Osteoblast (primary cell): Measurements from ENCODE around the gene SEZ6L. TPM values are rescaled to one million over a fixed set of nuclear protein-coding genes. Genes with fewer than 3 reads are reported as not detected.

Experiments
- DNase-seq: peaks from one replicate; pipeline ENCODE4 v3.0.0; 2011; ENCODE audit warnings: low spot score, mixed read lengths; ENCODE audit not compliant: insufficient read length; ENCODE audit errors: missing footprints
- H2AFZ ChIP-seq: 2 replicates; pipeline ENCODE4 v1.6.0; 2011; ENCODE audit warnings: mild to moderate bottlenecking, low read length
- H3K27ac ChIP-seq: 2 replicates; pipeline ENCODE4 v1.5.1; 2011; ENCODE audit warnings: mild to moderate bottlenecking, low read depth, low read length, moderate library complexity
- H3K27me3 ChIP-seq: 2 replicates; pipeline ENCODE4 v1.6.0; 2012; ENCODE audit warnings: mild to moderate bottlenecking, control low read depth, inconsistent platforms, low read length, moderate library complexity; ENCODE audit not compliant: insufficient read depth
- H3K36me3 ChIP-seq: 2 replicates; pipeline ENCODE4 v1.5.1; 2011; ENCODE audit warnings: mild to moderate bottlenecking, low read length, control low read depth, moderate library complexity; ENCODE audit not compliant: insufficient read depth
- H3K4me1 ChIP-seq: 2 replicates; pipeline ENCODE4 v1.5.1; 2011; ENCODE audit warnings: mild to moderate bottlenecking, low read length, control low read depth, moderate library complexity; ENCODE audit not compliant: insufficient read depth
- H3K4me2 ChIP-seq: 2 replicates; pipeline ENCODE4 v1.6.0; 2011; ENCODE audit warnings: mild to moderate bottlenecking, low read length; ENCODE audit not compliant: insufficient read depth
- H3K4me3 ChIP-seq: fragments of 200-600 bp; sonication (generic); 3 replicates; pipeline ENCODE4 v1.5.1; 2012; ENCODE audit warnings: mild to moderate bottlenecking, low read length, inconsistent platforms; ENCODE audit not compliant: insufficient read depth
- H3K79me2 ChIP-seq: 2 replicates; pipeline ENCODE4 v1.6.0; 2012; ENCODE audit warnings: mild to moderate bottlenecking, low read length, control low read depth, inconsistent platforms; ENCODE audit not compliant: insufficient read depth
- H3K9me3 ChIP-seq: 2 replicates; pipeline ENCODE4 v1.5.1; 2011; ENCODE audit warnings: low read depth, low read length, control low read depth
- H4K20me1 ChIP-seq: 2 replicates; pipeline ENCODE4 v1.6.0; 2012; ENCODE audit warnings: mild to moderate bottlenecking, low read length, control low read depth; ENCODE audit not compliant: insufficient read depth
- total RNA-seq: library from RNA; depleted of rRNA; stranded (reverse); fragments of >200 nt; gene quantifications from 2 replicates; pipeline ENCODE4 v1.2.3, GENCODE V29; 2012
- TF ChIP-seq, protein P1 (sequence below): IDR thresholded peaks from 2 replicates; pipeline ENCODE4 v1.5.1; 2011; ENCODE audit warnings: mild to moderate bottlenecking, low read depth, low read length, moderate library complexity; ENCODE audit errors: extremely low read depth

SEZ6L gene
- total RNA-seq, 1 donor: not detected

DNA sequence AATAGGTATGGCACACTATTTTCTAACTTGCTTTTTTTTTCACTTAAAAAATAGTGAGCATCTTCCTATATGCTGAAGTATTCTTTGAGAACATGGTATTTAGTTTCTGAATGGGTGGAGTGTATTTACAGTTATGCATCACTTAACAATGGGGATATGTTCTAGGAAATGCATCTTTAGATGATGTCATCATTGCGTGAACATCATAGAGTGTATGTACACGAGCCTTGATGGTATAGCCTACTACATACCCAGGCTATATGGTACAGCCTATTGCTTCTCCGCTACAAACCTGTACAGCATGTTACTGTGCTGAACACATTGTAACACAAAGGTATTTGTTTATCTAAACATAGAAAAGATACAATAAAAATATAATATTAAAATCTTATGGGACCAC, 135.5 kb downstream of the SEZ6L start:
- no peak overlapping the region for H3K27ac ChIP-seq
- peaks cover 19% of the 10 kb centered on the region for H3K27me3 ChIP-seq
- no peaks in the 10 kb centered on the region for H3K4me1 ChIP-seq

DNA sequence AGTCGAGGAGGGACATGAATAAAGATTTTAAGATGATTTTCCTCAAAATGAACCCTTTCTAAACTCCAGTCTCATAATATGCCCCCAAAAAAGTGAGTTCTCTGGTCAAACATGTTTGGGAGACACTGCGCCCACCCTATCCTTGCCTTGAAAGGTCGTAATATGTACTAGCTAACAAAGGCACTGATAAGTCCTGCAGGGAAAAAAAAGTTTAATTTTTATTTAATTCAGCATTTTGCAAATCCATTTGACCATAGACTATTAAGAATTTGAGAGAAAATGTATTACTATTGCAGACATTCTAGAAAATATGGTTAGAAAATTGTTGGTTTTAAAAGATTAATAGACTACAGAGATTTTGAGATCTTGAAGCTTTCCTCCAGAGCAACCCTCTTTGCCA, 139.2 kb downstream of the SEZ6L start:
- Histone ChIP-seq H3K4me3 (no peak overlapping the region), H3K27ac (no peak overlapping the region), H3K4me2 (no peak overlapping the region), H3K79me2 (no peaks in the 10 kb centered on the region), H2AFZ (no peak overlapping the region), H3K27me3 (peaks cover 19% of the 10 kb centered on the region), H4K20me1 (no peaks in the 10 kb centered on the region), H3K4me1 (no peaks in the 10 kb centered on the region), H3K36me3 (no peaks in the 10 kb centered on the region), H3K9me3 (no peaks in the 10 kb centered on the region)
- TF ChIP-seq, protein P1, sequence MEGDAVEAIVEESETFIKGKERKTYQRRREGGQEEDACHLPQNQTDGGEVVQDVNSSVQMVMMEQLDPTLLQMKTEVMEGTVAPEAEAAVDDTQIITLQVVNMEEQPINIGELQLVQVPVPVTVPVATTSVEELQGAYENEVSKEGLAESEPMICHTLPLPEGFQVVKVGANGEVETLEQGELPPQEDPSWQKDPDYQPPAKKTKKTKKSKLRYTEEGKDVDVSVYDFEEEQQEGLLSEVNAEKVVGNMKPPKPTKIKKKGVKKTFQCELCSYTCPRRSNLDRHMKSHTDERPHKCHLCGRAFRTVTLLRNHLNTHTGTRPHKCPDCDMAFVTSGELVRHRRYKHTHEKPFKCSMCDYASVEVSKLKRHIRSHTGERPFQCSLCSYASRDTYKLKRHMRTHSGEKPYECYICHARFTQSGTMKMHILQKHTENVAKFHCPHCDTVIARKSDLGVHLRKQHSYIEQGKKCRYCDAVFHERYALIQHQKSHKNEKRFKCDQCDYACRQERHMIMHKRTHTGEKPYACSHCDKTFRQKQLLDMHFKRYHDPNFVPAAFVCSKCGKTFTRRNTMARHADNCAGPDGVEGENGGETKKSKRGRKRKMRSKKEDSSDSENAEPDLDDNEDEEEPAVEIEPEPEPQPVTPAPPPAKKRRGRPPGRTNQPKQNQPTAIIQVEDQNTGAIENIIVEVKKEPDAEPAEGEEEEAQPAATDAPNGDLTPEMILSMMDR: no peak
- DNase-seq: no peak

More for the DNA sequence above, 135.5 kb downstream of the SEZ6L start:
- Histone ChIP-seq H3K4me2 (no peak overlapping the region), H4K20me1 (no peaks in the 10 kb centered on the region), H3K9me3 (no peaks in the 10 kb centered on the region), H3K4me3 (no peak overlapping the region), H3K36me3 (no peaks in the 10 kb centered on the region), H3K79me2 (no peaks in the 10 kb centered on the region), H2AFZ (no peak overlapping the region)
- TF ChIP-seq, protein P1: no peak
- no peak for DNase-seq

DNA sequence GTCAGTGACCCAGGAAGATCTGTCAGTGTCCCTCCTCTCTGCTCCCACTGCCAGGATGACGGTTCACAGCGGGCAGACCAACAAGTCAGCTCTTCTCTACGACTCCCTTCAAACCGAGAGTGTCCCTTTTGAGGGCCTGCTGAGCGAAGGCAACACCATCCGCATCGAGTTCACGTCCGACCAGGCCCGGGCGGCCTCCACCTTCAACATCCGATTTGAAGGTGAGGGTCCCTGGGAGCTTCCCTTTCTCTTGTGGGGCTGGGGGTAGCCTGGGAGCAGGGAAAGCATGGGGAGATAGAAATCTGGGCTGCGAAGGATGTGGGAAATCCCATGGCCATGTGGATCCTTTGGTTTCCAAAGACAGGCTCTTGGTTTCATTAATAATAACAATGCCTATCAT, 141.4 kb downstream of the SEZ6L start:
- H3K4me2 ChIP-seq: no peak overlapping the region
- H3K27me3 ChIP-seq: peaks cover 20% of the 10 kb centered on the region
- no peaks in the 10 kb centered on the region for H3K9me3 ChIP-seq
- H4K20me1 ChIP-seq: no peaks in the 10 kb centered on the region
- H3K36me3 ChIP-seq: no peaks in the 10 kb centered on the region
- DNase-seq: no peak
- H2AFZ ChIP-seq: no peak overlapping the region
- no peak overlapping the region for H3K4me3 ChIP-seq
- TF ChIP-seq, protein P1: no peak
- H3K4me1 ChIP-seq: no peaks in the 10 kb centered on the region
- H3K79me2 ChIP-seq: no peaks in the 10 kb centered on the region
- H3K27ac ChIP-seq: no peak overlapping the region

DNA sequence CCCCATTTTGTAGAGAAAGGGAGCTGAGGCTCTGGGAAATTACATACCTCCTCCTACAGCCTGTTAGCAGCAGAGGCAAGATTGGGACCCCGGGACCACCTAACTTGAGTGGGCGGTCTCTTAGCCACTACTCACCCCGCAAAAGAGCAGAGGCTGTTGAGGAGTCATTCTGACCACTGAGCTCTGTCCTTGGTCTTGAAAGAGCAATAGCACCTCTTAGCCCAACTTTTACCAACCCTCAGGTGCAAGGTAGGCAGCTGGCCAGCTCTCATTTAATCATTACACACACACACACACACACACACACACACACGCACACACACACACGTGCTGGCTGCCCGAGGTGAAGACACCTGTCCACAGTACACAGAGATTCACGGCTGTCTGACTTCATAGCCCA, 144.0 kb downstream of the SEZ6L start:
- no peaks in the 10 kb centered on the region for H3K9me3 ChIP-seq
- no peaks in the 10 kb centered on the region for H3K36me3 ChIP-seq
- DNase-seq: no peak
- no peak overlapping the region for H3K4me2 ChIP-seq
- H3K79me2 ChIP-seq: no peaks in the 10 kb centered on the region
- H3K27ac ChIP-seq: no peak overlapping the region
- H3K4me3 ChIP-seq: no peak overlapping the region
- H2AFZ ChIP-seq: no peak overlapping the region
- TF ChIP-seq, protein P1: no peak
- H3K4me1 ChIP-seq: no peaks in the 10 kb centered on the region
- H3K27me3 ChIP-seq: peaks cover 11% of the 10 kb centered on the region
- no peaks in the 10 kb centered on the region for H4K20me1 ChIP-seq
